AG09319 (cell line): ENCODE measurements around the gene TGFBR2.

Experiments used
- DNase-seq: peaks from one replicate; pipeline ENCODE4 v3.0.0-alpha.2; 2010; ENCODE audit warnings: low read depth; ENCODE audit errors: extremely low read depth
- CTCF ChIP-seq: IDR thresholded peaks from 2 replicates; pipeline ENCODE4 v1.5.1; 2011; ENCODE audit warnings: low read depth, mild to moderate bottlenecking, inconsistent platforms, low read length, moderate library complexity

TGFBR2 gene

GRCh38 chr3:30626443-30627180 is 20.2 kb downstream of the TGFBR2 start:
- DNase-seq: peak; percentile 10
- TF ChIP-seq CTCF: no peak

GRCh38 chr3:30628205-30628900 is 22.0 kb downstream of the TGFBR2 start:
- DNase-seq: no peak

GRCh38 chr3:30628901-30629590 is 22.6 kb downstream of the TGFBR2 start:
- 0 out of 2 replicates have a peak, but pooled peaks have one; percentile 0 for TF ChIP-seq CTCF
- DNase-seq: no peak

More at GRCh38 chr3:30628205-30628900, 22.0 kb downstream of the TGFBR2 start:
- no peak for TF ChIP-seq CTCF

- DNase-seq: no peak
- no peak for TF ChIP-seq CTCF
Observed at GRCh38 chr3:30629746-30630145, 23.3 kb downstream of the TGFBR2 start.

GRCh38 chr3:30630238-30631030 is 24.0 kb downstream of the TGFBR2 start:
- no peak for DNase-seq
- TF ChIP-seq CTCF: no peak

- no peak for DNase-seq
- TF ChIP-seq CTCF: no peak
Observed at GRCh38 chr3:30631243-30631904, 25.0 kb downstream of the TGFBR2 start.
